ENCODE results near the gene NRXN2. TPM values are rescaled to one million over a fixed set of nuclear protein-coding genes. Genes with fewer than 3 reads are reported as not detected.

Gene NRXN2
- total and polyA plus RNA-seq, 2 of the 13 experiments (the other 11 are each of a cell fraction or from before 2014, with no cell fraction given), result not detected

DNA sequence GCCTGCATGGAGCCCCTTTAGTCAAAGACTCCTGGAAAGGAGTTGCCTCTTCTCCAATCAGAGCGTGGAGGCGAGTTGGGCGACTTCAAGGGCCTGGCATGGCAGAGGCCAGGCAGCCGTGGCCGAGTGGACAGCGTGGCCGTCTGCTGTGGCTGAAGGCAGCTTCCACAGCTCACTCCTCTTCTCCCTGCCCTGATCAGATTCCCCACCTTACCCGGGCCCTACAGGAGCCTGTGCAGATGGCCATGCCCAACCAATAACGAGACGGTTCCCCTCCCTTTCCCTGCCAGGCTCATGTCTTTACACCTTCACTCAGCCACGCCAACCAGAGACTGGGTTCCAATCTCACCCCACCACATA lies 152.0 kb downstream of the NRXN2 start (continued):
- TF ChIP-seq, protein P1, sequence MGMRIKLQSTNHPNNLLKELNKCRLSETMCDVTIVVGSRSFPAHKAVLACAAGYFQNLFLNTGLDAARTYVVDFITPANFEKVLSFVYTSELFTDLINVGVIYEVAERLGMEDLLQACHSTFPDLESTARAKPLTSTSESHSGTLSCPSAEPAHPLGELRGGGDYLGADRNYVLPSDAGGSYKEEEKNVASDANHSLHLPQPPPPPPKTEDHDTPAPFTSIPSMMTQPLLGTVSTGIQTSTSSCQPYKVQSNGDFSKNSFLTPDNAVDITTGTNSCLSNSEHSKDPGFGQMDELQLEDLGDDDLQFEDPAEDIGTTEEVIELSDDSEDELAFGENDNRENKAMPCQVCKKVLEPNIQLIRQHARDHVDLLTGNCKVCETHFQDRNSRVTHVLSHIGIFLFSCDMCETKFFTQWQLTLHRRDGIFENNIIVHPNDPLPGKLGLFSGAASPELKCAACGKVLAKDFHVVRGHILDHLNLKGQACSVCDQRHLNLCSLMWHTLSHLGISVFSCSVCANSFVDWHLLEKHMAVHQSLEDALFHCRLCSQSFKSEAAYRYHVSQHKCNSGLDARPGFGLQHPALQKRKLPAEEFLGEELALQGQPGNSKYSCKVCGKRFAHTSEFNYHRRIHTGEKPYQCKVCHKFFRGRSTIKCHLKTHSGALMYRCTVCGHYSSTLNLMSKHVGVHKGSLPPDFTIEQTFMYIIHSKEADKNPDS (CRISPR knock-in tag; IDR thresholded peaks at IDR 0.05), result no peak

DNA sequence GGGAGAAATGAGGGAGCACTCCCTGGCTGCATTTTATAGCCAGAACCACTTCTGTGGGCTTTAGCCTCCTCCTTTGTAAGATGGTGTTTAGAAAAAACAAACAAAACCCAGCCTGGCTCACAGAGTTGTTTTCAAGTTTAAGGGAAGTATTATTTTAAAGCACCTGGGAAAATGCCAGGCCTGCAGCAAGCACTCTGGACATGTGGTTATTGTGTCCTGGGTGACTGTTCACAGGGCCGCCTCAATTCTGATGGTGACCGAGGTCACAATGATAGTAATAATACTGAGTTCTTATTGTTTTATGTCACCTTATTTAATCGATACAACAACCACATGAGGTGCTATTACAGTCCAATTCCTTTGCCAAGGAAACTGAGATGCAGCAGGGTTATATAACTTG lies 152.7 kb downstream of the NRXN2 start:
- in situ Hi-C loops (cut with HindIII; ENCODE audit: extremely low pct_ligation_motif_present, low pct_unique_long_range_greater_than_20kb), result no loop called here
- H3K4me3 ChIP-seq (replicated peaks in 1 of 3; ENCODE audit: insufficient read depth in 1 of 3, low read depth in 2 of 3, low read length in 3 of 3), result no peak overlapping the region
- 67% methylated on average over 3 of the region's 3 CpGs for WGBS (ENCODE audit: low lambda C conversion rate)
- H3K79me2 ChIP-seq (ENCODE audit: insufficient read depth, low read length), result no peaks in the 10 kb centered on the region
- no peak overlapping the region for H3K27ac ChIP-seq (ENCODE audit: extremely low read length, insufficient read depth, low read length)
- H2AFZ ChIP-seq (ENCODE audit: low read length), result no peak overlapping the region
- H4K20me1 ChIP-seq (ENCODE audit: insufficient read depth, low read length), result no peaks in the 10 kb centered on the region
- intact Hi-C loops (cut with micrococcal nuclease; ENCODE audit: unreplicated experiment), result no loop called here
- DNase-seq (ENCODE audit: low spot score), result no peak
- FAIRE-seq, result no peak
- H3K27me3 ChIP-seq (ENCODE audit: control insufficient read depth in 1 of 2, insufficient read depth in 2 of 2, low read length in 2 of 2), result 0 out of 5 replicates have a peak, but pooled peaks cover 0 to 9% of the 10 kb centered on the region in 2 experiments
- H3K9ac ChIP-seq (ENCODE audit: insufficient read depth, low read depth, low read length), result no peak overlapping the region
- POLR2A ChIA-PET, result no interaction called here
- CTCF ChIA-PET (ENCODE audit: low intra/inter-chr PET ratio, low total read pairs), result no interaction called here
- ATAC-seq, result no peak
- no peaks in the 10 kb centered on the region for H3K9me3 ChIP-seq (ENCODE audit: low read length)
- peaks cover 49% of the 10 kb centered on the region for H3K4me1 ChIP-seq (ENCODE audit: insufficient read depth, low read length)
- no TSS peak for BruUV-seq (replicated peaks)
- no peak overlapping the region for H3K4me2 ChIP-seq (ENCODE audit: low read depth, low read length)
- H3K36me3 ChIP-seq (replicated peaks in 1 of 2; ENCODE audit: control insufficient read depth in 1 of 2, insufficient read depth in 2 of 2, low read length in 2 of 2), result no peaks in the 10 kb centered on the region
- TF ChIP-seq ZNF75D (CRISPR knock-in tag; IDR thresholded peaks at IDR 0.05; ENCODE audit: borderline replicate concordance), result no peak
- TF ChIP-seq, protein P2, sequence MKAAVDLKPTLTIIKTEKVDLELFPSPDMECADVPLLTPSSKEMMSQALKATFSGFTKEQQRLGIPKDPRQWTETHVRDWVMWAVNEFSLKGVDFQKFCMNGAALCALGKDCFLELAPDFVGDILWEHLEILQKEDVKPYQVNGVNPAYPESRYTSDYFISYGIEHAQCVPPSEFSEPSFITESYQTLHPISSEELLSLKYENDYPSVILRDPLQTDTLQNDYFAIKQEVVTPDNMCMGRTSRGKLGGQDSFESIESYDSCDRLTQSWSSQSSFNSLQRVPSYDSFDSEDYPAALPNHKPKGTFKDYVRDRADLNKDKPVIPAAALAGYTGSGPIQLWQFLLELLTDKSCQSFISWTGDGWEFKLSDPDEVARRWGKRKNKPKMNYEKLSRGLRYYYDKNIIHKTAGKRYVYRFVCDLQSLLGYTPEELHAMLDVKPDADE (CRISPR knock-in tag; IDR thresholded peaks at IDR 0.05), result no peak
- TF ChIP-seq SNRNP70 (IDR thresholded peaks at IDR 0.05; ENCODE audit: low read depth, low read length), result no peak
- no peak for TF ChIP-seq ZNF326 (CRISPR knock-in tag; IDR thresholded peaks at IDR 0.05; ENCODE audit: borderline replicate concordance)
- TF ChIP-seq, protein P3, sequence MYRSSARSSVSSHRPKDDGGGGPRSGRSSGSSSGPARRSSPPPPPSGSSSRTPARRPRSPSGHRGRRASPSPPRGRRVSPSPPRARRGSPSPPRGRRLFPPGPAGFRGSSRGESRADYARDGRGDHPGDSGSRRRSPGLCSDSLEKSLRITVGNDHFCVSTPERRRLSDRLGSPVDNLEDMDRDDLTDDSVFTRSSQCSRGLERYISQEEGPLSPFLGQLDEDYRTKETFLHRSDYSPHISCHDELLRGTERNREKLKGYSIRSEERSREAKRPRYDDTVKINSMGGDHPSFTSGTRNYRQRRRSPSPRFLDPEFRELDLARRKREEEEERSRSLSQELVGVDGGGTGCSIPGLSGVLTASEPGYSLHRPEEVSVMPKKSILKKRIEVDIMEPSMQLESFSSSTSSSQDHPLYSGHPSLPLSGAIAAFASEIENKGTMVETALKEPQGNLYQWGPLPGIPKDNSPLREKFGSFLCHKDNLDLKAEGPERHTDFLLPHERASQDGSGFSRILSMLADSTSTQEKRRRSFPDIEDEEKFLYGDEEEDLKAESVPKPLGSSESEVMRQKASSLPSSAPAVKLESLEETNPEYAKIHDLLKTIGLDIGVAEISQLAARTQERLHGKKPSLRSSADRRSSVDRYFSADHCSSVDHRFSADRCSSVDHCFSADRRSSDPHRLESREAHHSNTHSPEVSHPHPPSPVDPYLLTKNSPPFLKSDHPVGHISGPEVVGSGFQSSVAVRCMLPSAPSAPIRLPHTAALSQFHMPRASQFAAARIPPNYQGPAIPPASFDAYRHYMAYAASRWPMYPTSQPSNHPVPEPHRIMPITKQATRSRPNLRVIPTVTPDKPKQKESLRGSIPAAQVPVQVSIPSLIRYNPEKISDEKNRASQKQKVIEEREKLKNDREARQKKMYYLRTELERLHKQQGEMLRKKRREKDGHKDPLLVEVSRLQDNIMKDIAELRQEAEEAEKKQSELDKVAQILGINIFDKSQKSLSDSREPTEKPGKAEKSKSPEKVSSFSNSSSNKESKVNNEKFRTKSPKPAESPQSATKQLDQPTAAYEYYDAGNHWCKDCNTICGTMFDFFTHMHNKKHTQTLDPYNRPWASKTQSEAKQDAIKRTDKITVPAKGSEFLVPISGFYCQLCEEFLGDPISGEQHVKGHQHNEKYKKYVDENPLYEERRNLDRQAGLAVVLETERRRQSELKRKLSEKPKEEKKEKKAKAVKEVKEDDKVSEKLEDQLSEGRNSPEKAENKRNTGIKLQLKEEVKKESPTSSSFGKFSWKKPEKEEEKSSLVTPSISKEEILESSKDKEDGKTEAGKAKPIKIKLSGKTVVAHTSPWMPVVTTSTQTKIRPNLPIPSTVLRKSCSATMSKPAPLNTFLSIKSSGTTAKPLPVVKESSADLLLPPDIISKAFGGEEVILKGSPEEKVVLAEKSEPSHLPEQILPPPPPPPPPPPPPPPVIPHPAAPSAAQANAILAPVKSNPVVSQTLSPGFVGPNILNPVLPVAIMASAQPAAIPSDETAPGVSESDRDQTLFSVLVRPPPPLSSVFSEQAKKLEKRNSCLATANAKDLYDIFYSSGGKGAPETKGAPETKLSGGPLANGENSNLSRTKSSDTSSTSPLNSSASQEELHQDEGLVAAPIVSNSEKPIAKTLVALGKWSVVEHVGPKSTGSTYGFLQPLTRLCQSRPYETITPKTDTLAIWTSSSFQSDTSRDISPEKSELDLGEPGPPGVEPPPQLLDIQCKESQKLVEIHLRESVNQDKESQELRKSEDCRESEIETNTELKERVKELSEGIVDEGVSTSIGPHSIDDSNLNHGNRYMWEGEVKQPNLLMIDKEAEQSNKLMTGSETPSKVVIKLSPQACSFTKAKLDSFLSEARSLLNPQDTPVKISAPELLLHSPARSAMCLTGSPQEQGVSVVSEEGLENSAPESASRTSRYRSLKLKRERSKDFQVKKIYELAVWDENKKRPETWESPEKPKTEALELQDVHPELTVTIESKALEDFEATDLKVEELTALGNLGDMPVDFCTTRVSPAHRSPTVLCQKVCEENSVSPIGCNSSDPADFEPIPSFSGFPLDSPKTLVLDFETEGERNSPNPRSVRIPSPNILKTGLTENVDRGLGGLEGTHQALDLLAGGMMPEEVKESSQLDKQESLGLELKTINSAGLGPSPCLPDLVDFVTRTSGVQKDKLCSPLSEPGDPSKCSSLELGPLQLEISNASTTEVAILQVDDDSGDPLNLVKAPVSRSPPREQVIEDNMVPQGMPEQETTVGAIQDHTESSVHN (CRISPR knock-in tag; IDR thresholded peaks at IDR 0.05), result no peak
- no peak for TF ChIP-seq RFXANK (CRISPR knock-in tag; IDR thresholded peaks at IDR 0.05)
- TF ChIP-seq, protein P4, sequence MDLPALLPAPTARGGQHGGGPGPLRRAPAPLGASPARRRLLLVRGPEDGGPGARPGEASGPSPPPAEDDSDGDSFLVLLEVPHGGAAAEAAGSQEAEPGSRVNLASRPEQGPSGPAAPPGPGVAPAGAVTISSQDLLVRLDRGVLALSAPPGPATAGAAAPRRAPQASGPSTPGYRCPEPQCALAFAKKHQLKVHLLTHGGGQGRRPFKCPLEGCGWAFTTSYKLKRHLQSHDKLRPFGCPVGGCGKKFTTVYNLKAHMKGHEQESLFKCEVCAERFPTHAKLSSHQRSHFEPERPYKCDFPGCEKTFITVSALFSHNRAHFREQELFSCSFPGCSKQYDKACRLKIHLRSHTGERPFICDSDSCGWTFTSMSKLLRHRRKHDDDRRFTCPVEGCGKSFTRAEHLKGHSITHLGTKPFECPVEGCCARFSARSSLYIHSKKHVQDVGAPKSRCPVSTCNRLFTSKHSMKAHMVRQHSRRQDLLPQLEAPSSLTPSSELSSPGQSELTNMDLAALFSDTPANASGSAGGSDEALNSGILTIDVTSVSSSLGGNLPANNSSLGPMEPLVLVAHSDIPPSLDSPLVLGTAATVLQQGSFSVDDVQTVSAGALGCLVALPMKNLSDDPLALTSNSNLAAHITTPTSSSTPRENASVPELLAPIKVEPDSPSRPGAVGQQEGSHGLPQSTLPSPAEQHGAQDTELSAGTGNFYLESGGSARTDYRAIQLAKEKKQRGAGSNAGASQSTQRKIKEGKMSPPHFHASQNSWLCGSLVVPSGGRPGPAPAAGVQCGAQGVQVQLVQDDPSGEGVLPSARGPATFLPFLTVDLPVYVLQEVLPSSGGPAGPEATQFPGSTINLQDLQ (CRISPR knock-in tag; IDR thresholded peaks at IDR 0.05), result no peak
